C4-2B (cell line): Measurements from ENCODE around the gene NDUFA3.

ENCODE experiments used
- H3K27ac ChIP-seq: fragments of 450-650 bp; 2 replicates; pipeline ENCODE4 v1.5.1; 2017
- CTCF ChIP-seq: fragments of 450-650 bp; conservative IDR thresholded peaks from 2 replicates; pipeline ENCODE4 v1.5.1; 2017; ENCODE audit warnings: mild to moderate bottlenecking
- ZFX ChIP-seq: fragments of 450-650 bp; IDR thresholded peaks from 2 replicates; pipeline ENCODE4 v1.6.1; 2017

Gene NDUFA3

GRCh38 chr19:54127688-54128440 lies 25.2 kb downstream of the NDUFA3 start:
- TF ChIP-seq ZFX, result no peak
- TF ChIP-seq CTCF, result no peak
- no peak overlapping the region for H3K27ac ChIP-seq

GRCh38 chr19:54128441-54128725 lies 25.7 kb downstream of the NDUFA3 start:
- TF ChIP-seq CTCF (no peak), ZFX (no peak)
- no peak overlapping the region for H3K27ac ChIP-seq

- TF ChIP-seq ZFX (no peak), CTCF (no peak)
- H3K27ac ChIP-seq, result no peak overlapping the region
Measured at GRCh38 chr19:54128796-54129616, 26.4 kb downstream of the NDUFA3 start.

GRCh38 chr19:54129617-54129996 lies 27.0 kb downstream of the NDUFA3 start:
- no peak overlapping the region for H3K27ac ChIP-seq
- TF ChIP-seq CTCF, result no peak
- TF ChIP-seq ZFX, result no peak

DNA sequence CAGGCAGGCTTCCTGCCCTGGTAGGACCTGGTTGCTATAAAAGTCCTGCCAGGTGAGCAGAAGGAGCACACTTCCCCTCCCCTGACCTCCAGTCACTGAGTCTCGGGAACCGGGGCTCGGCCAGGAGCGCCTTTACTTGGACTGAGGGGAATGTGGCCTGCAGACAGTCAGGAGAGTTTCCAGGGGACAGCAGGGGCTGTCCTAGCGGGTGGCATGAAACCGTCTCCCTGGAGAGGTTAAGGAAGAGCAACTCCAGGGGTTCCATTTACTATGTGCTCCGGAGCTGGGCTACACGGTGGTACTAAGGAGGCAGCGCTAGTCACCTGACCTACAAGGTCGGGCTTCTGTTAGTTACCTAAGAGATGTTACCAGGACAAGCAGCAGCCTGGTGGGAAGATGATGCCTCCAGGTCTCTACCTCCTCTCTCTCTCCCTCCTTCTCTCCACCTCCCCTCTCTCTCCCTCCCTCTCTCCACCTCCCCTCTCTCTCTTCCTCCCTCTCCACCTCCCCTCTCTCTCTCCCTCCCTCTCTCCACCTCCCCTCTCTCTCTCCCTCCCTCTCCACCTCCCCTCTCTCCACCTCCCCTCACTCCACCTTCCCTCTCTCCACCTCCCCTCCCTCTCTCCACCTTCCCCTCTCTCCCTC lies 30.8 kb downstream of the NDUFA3 start:
- no peak overlapping the region for H3K27ac ChIP-seq
- TF ChIP-seq ZFX (no peak), CTCF (no peak)

- H3K27ac ChIP-seq, result no peak overlapping the region
Measured at GRCh38 chr19:54133957-54134590, 31.4 kb downstream of the NDUFA3 start.

More at GRCh38 chr19:54133957-54134590, 31.4 kb downstream of the NDUFA3 start:
- TF ChIP-seq CTCF, result no peak
